Neural cell (in vitro differentiated cells): ENCODE results near the gene CACNA1D. TPM values are rescaled to one million over a fixed set of nuclear protein-coding genes. Genes with fewer than 3 reads are reported as not detected.
"Not testable (repeated sequence)": the region's sequence is repeated elsewhere in the genome, so short reads cannot be mapped to it uniquely, and the experiment has no call there.

Experiments
- H2AFZ ChIP-seq: fragments of 200-600, 300-800 bp; sonication (generic), shearing (Covaris generic); 2 replicates; pipeline ENCODE4 v1.6.0; 2014; ENCODE audit warnings: low read depth, mild to moderate bottlenecking, antibody characterized with exemption, low read length, moderate library complexity
- H3F3A ChIP-seq: fragments of 200-600 bp; shearing (Covaris generic); 2 replicates; pipeline ENCODE4 v1.6.1; 2016; ENCODE audit warnings: mild to moderate bottlenecking, moderate library complexity, mixed read lengths, antibody characterized with exemption, low read length; ENCODE audit not compliant: insufficient read depth, poor library complexity, severe bottlenecking
- H3K27ac ChIP-seq: fragments of 200-600, 300-800 bp; sonication (generic), shearing (Covaris generic); 2 replicates; pipeline ENCODE4 v1.5.1; 2014; ENCODE audit warnings: mild to moderate bottlenecking, low read length, moderate library complexity
- H3K27me3 ChIP-seq: fragments of 300-800, 200-600 bp; sonication (generic), shearing (Covaris generic); 2 replicates; pipeline ENCODE4 v1.6.0; 2014; ENCODE audit warnings: mild to moderate bottlenecking, low read depth, low read length, moderate library complexity; ENCODE audit not compliant: insufficient read depth
- H3K36me3 ChIP-seq: fragments of 300-800, 200-600 bp; sonication (generic), shearing (Covaris generic); 2 replicates; pipeline ENCODE4 v1.5.1; 2014; ENCODE audit warnings: mild to moderate bottlenecking, antibody characterized with exemption, low read length, moderate library complexity; ENCODE audit not compliant: insufficient read depth
- H3K4me2 ChIP-seq: fragments of 300-800, 200-600 bp; sonication (generic), shearing (Covaris generic); 2 replicates; pipeline ENCODE4 v1.6.0; 2014; ENCODE audit warnings: mild to moderate bottlenecking, low read length
- H3K4me3 ChIP-seq: fragments of 300-800, 200-600 bp; sonication (generic), shearing (Covaris generic); 2 replicates; pipeline ENCODE4 v1.5.1; 2014; ENCODE audit warnings: mild to moderate bottlenecking, low read length, moderate library complexity
- H3K79me2 ChIP-seq: fragments of 200-600 bp; shearing (Covaris generic); replicated peaks from 2 replicates; pipeline ENCODE4 v1.6.0; 2014; ENCODE audit warnings: mild to moderate bottlenecking, low read length, moderate library complexity; ENCODE audit not compliant: insufficient read depth
- H3K9ac ChIP-seq: fragments of 300-800, 200-600 bp; sonication (generic), shearing (Covaris generic); 2 replicates; pipeline ENCODE4 v1.6.1; 2016; ENCODE audit warnings: mild to moderate bottlenecking, low read length, mixed read lengths
- H3K9me2 ChIP-seq: fragments of 200-600 bp; shearing (Covaris generic); 2 replicates; pipeline ENCODE4 v1.6.1; 2016; ENCODE audit warnings: mild to moderate bottlenecking, low read length, mixed read lengths; ENCODE audit not compliant: insufficient read depth
- H3K9me3 ChIP-seq: fragments of 200-600, 300-800 bp; sonication (generic), shearing (Covaris generic); 2 replicates; pipeline ENCODE4 v1.6.1; 2016; ENCODE audit warnings: mild to moderate bottlenecking, mixed run types, low read length, moderate library complexity, mixed read lengths
- H4K20me1 ChIP-seq: fragments of 200-600 bp; shearing (Covaris generic); 2 replicates; pipeline ENCODE4 v1.6.1; 2016; ENCODE audit warnings: mild to moderate bottlenecking, mixed run types; ENCODE audit not compliant: insufficient read depth
- EP300 ChIP-seq: fragments of 450-650 bp; conservative IDR thresholded peaks from 2 replicates; pipeline ENCODE4 v1.6.1; 2014; ENCODE audit warnings: antibody characterized with exemption, mild to moderate bottlenecking, moderate library complexity; ENCODE audit not compliant: poor library complexity, severe bottlenecking
- EZH2 ChIP-seq: fragments of 200-600, 300-800 bp; shearing (Covaris generic), sonication (generic); IDR thresholded peaks from 2 replicates; pipeline ENCODE4 v1.6.1; 2014; ENCODE audit warnings: antibody characterized with exemption, low read length, borderline replicate concordance, mild to moderate bottlenecking; ENCODE audit not compliant: insufficient read depth, poor library complexity, severe bottlenecking
- MXI1 ChIP-seq: fragments of 450-650 bp; conservative IDR thresholded peaks from 2 replicates; pipeline ENCODE4 v1.6.1; 2014; ENCODE audit warnings: antibody characterized with exemption, mild to moderate bottlenecking; ENCODE audit not compliant: poor library complexity, severe bottlenecking
- POLR2AphosphoS5 ChIP-seq: IDR thresholded peaks from 2 replicates; pipeline ENCODE4 v1.6.1; 2012
- RAD21 ChIP-seq: fragments of 450-650 bp; conservative IDR thresholded peaks from 2 replicates; pipeline ENCODE4 v1.6.1; 2014; ENCODE audit warnings: antibody characterized with exemption, mild to moderate bottlenecking, moderate library complexity
- SMC3 ChIP-seq: fragments of 450-650 bp; conservative IDR thresholded peaks from 2 replicates; pipeline ENCODE4 v1.6.1; 2014; ENCODE audit warnings: antibody characterized with exemption, mild to moderate bottlenecking, moderate library complexity; ENCODE audit not compliant: poor library complexity
- TAF1 ChIP-seq: IDR thresholded peaks from 2 replicates; pipeline ENCODE4 v1.6.1; 2012; ENCODE audit warnings: low read depth
- polyA plus RNA-seq: library from polyadenylated mRNA; depleted of rRNA; stranded (reverse); fragments of >200 nt; gene quantifications from 2 replicates; pipeline ENCODE4 v1.2.3, GENCODE V29; 2014
- TF ChIP-seq, protein P1 (sequence below): fragments of 450-650 bp; IDR thresholded peaks from 2 replicates; pipeline ENCODE4 v1.5.1; 2014; ENCODE audit warnings: antibody characterized with exemption, mild to moderate bottlenecking, moderate library complexity; ENCODE audit not compliant: poor library complexity, severe bottlenecking
- TF ChIP-seq, protein P2 (sequence below): IDR thresholded peaks from 2 replicates; pipeline ENCODE4 v1.6.1; 2012; ENCODE audit warnings: borderline replicate concordance

The CACNA1D gene
- polyA plus RNA-seq, 1 donor from 2014 or later: 22.5 TPM

DNA sequence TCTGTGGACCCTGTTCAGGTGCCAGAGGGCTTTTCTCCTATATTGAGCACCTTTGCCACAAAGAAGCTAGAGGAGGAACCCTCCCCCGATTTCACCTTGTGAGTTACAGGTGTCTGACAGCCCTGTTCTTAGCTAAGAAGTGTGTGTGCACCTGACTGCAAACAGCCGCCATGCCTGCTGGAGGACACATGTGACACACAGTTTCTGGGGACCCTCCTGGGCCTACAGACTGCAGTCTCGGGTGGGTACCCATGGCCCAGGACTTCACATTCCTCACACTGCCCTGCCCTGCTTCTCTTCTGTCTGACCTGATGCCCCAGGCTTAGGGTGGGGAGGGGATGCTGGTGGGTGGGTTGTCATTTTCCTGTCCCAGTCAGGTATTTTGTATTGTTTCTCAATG, 140.6 kb downstream of the CACNA1D start:
- Histone ChIP-seq H3K4me2 (no peak overlapping the region), H3K27ac (no peak overlapping the region), H2AFZ (no peak overlapping the region), H3K36me3 (no peaks in the 10 kb centered on the region), H3K9me3 (peaks cover 3% of the 10 kb centered on the region), H3K4me3 (no peak overlapping the region), H3F3A (no peaks in the 10 kb centered on the region), H3K9me2 (no peaks in the 10 kb centered on the region), H3K9ac (no peak overlapping the region), H3K27me3 (no peaks in the 10 kb centered on the region), H4K20me1 (no peaks in the 10 kb centered on the region), H3K79me2 (no peaks in the 10 kb centered on the region)
- no peak for TF ChIP-seq EZH2
- TF ChIP-seq POLR2AphosphoS5: no peak
- no peak for TF ChIP-seq RAD21
- TF ChIP-seq MXI1: no peak
- TF ChIP-seq, protein P1, sequence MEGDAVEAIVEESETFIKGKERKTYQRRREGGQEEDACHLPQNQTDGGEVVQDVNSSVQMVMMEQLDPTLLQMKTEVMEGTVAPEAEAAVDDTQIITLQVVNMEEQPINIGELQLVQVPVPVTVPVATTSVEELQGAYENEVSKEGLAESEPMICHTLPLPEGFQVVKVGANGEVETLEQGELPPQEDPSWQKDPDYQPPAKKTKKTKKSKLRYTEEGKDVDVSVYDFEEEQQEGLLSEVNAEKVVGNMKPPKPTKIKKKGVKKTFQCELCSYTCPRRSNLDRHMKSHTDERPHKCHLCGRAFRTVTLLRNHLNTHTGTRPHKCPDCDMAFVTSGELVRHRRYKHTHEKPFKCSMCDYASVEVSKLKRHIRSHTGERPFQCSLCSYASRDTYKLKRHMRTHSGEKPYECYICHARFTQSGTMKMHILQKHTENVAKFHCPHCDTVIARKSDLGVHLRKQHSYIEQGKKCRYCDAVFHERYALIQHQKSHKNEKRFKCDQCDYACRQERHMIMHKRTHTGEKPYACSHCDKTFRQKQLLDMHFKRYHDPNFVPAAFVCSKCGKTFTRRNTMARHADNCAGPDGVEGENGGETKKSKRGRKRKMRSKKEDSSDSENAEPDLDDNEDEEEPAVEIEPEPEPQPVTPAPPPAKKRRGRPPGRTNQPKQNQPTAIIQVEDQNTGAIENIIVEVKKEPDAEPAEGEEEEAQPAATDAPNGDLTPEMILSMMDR: no peak
- TF ChIP-seq, protein P2, sequence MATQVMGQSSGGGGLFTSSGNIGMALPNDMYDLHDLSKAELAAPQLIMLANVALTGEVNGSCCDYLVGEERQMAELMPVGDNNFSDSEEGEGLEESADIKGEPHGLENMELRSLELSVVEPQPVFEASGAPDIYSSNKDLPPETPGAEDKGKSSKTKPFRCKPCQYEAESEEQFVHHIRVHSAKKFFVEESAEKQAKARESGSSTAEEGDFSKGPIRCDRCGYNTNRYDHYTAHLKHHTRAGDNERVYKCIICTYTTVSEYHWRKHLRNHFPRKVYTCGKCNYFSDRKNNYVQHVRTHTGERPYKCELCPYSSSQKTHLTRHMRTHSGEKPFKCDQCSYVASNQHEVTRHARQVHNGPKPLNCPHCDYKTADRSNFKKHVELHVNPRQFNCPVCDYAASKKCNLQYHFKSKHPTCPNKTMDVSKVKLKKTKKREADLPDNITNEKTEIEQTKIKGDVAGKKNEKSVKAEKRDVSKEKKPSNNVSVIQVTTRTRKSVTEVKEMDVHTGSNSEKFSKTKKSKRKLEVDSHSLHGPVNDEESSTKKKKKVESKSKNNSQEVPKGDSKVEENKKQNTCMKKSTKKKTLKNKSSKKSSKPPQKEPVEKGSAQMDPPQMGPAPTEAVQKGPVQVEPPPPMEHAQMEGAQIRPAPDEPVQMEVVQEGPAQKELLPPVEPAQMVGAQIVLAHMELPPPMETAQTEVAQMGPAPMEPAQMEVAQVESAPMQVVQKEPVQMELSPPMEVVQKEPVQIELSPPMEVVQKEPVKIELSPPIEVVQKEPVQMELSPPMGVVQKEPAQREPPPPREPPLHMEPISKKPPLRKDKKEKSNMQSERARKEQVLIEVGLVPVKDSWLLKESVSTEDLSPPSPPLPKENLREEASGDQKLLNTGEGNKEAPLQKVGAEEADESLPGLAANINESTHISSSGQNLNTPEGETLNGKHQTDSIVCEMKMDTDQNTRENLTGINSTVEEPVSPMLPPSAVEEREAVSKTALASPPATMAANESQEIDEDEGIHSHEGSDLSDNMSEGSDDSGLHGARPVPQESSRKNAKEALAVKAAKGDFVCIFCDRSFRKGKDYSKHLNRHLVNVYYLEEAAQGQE: no peak
- TF ChIP-seq SMC3: no peak
- TF ChIP-seq EP300: no peak
- no peak for TF ChIP-seq TAF1

DNA sequence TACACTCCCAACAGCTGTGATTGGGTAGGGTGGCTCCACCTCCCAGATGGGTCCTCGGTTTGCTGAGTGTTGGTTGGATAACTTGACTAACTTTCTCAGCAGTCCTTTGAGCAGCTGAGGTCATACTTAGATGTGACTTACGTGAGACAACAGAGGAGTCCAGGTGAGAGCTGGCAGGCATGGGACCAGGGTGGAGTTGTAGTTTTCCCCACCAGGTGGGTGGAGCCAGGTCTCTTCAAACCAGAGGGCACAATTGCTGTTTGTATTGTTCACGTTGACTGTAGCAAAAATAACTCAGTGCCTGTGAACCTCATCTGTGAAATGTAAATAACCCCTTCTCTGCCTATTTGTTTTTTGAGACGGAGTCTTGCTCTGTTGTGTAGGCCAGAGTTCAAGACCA, 144.4 kb downstream of the CACNA1D start:
- not testable (repeated sequence) for H3K27me3 ChIP-seq, H3K4me3 ChIP-seq, H3K79me2 ChIP-seq, H3K36me3 ChIP-seq, H3K9me2 ChIP-seq, H3F3A ChIP-seq, H3K27ac ChIP-seq, H3K9me3 ChIP-seq, H2AFZ ChIP-seq, H3K4me2 ChIP-seq, H4K20me1 ChIP-seq, H3K9ac ChIP-seq

DNA sequence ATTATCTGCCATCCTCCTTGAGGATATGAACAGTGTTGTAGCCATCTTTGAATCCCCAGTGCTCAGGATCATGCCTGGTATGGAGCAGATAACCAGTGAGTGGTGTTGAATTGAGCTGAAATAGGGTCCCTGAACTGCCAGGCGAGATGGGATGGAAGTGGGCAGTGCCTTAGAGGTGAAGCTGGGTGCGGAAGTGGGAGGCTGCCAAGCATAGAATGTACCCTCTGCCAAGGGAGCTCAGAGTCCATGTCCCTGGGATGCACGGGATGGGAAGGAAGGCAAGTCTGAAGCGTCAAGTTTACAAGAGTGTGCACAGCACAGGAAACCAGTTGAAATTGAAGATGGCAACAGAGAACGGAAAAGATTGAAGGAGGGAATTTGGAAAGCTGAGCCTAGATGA, 147.0 kb downstream of the CACNA1D start:
- no peaks in the 10 kb centered on the region for H3F3A ChIP-seq
- H3K9ac ChIP-seq: no peak overlapping the region
- no peak overlapping the region for H3K4me3 ChIP-seq
- no peak overlapping the region for H3K27ac ChIP-seq
- no peaks in the 10 kb centered on the region for H3K9me2 ChIP-seq
- no peak overlapping the region for H3K4me2 ChIP-seq
- no peaks in the 10 kb centered on the region for H4K20me1 ChIP-seq
- no peaks in the 10 kb centered on the region for H3K79me2 ChIP-seq
- TF ChIP-seq, protein P2: no peak
- TF ChIP-seq MXI1: no peak
- TF ChIP-seq, protein P1: no peak
- no peak for TF ChIP-seq POLR2AphosphoS5
- no peak for TF ChIP-seq EZH2
- TF ChIP-seq EP300: no peak
- no peak for TF ChIP-seq SMC3
- TF ChIP-seq RAD21: no peak
- no peak for TF ChIP-seq TAF1
- no peaks in the 10 kb centered on the region for H3K36me3 ChIP-seq
- H2AFZ ChIP-seq: no peak overlapping the region
- no peaks in the 10 kb centered on the region for H3K27me3 ChIP-seq
- no peaks in the 10 kb centered on the region for H3K9me3 ChIP-seq
